ENCODE measurements around the gene COBLL1.
"Not testable (repeated sequence)": the region's sequence is repeated elsewhere in the genome, so short reads cannot be mapped to it uniquely, and the experiment has no call there.

Gene COBLL1
- 0 to 0.35 (median 0.15) reads per million in 4 experiments for total RNA-seq

GRCh38 chr2:164841719-164842623, at the start of gene COBLL1:
Gene COBLL1 (minus strand): TSS chr2:164841823. CDS start chr2:164841196, 627 bp downstream.
- no peak for DNase-seq

GRCh38 chr2:164890544-164890943, 48.9 kb upstream of the COBLL1 start:
- DNase-seq: no peak

GRCh38 chr2:164888592-164888991, 47.0 kb upstream of the COBLL1 start:
- no peak for DNase-seq

- no peak for DNase-seq
Observed at GRCh38 chr2:164887434-164888144, 46.0 kb upstream of the COBLL1 start.

GRCh38 chr2:164882276-164882675, 40.7 kb upstream of the COBLL1 start:
- DNase-seq: no peak

GRCh38 chr2:164881524-164881923, 39.9 kb upstream of the COBLL1 start:
- no peak for DNase-seq

GRCh38 chr2:164879901-164880535, 38.4 kb upstream of the COBLL1 start:
- DNase-seq: no peak

- no peak for DNase-seq
Observed at GRCh38 chr2:164877927-164878326, 36.3 kb upstream of the COBLL1 start.

GRCh38 chr2:164877169-164877568, 35.5 kb upstream of the COBLL1 start:
- no peak for DNase-seq

GRCh38 chr2:164875334-164876205, 33.9 kb upstream of the COBLL1 start:
- no peak for DNase-seq

- DNase-seq: no peak
Observed at GRCh38 chr2:164873210-164873908, 31.7 kb upstream of the COBLL1 start.

- no peak for DNase-seq
Observed at GRCh38 chr2:164871404-164871803, 29.8 kb upstream of the COBLL1 start.

- DNase-seq: no peak
Observed at GRCh38 chr2:164869420-164869772, 27.8 kb upstream of the COBLL1 start.

- DNase-seq: no peak
Observed at GRCh38 chr2:164868563-164869419, 27.2 kb upstream of the COBLL1 start.

GRCh38 chr2:164867779-164868397, 26.3 kb upstream of the COBLL1 start:
- no peak for DNase-seq

- not testable (repeated sequence) for DNase-seq
Observed at GRCh38 chr2:164866381-164866780, 24.8 kb upstream of the COBLL1 start.

- DNase-seq: no peak
Observed at GRCh38 chr2:164860694-164861042, 19.0 kb upstream of the COBLL1 start.

GRCh38 chr2:164859906-164860693, 18.5 kb upstream of the COBLL1 start:
- not testable (repeated sequence) for DNase-seq

- DNase-seq: no peak
Observed at GRCh38 chr2:164859251-164859818, 17.7 kb upstream of the COBLL1 start.
